AG04449 (cell line): ENCODE results near the gene CASD1.
A peak's percentile ranks its signal among the peaks of the same experiment; 100 is the strongest.

Source experiments
- CTCF ChIA-PET: fragments of 350-600 bp; formaldehyde crosslinking; extraction: SDS; loops from one replicate; lab custom pipeline; 2021; ENCODE audit warnings: antibody characterized with exemption; lab: Yijun Ruan, JAX
- POLR2A ChIA-PET: fragments of 400-600, 350-600 bp; formaldehyde crosslinking; extraction: SDS; loops from one replicate; lab custom pipeline; 2020; ENCODE audit warnings: antibody characterized with exemption, inconsistent platforms; lab: Yijun Ruan, JAX
- DNase-seq: peaks from one replicate; pipeline ENCODE4 v3.0.0-alpha.2; 2010; ENCODE audit warnings: low read depth, low spot score
- H3K4me3 ChIP-seq: 2 replicates; pipeline ENCODE4 v1.5.1; 2011; ENCODE audit warnings: low read depth, mild to moderate bottlenecking, control low read depth, low read length
- CTCF ChIP-seq: IDR thresholded peaks from one replicate; pipeline ENCODE4 v1.5.1; 2011; ENCODE audit warnings: mild to moderate bottlenecking, moderate library complexity, low read length, control low read depth, inconsistent platforms; ENCODE audit not compliant: insufficient read depth; ENCODE audit errors: missing control alignments

The CASD1 gene

GRCh38 chr7:94492601-94493000, 17.0 kb upstream of the CASD1 start:
- H3K4me3 ChIP-seq, result no peak overlapping the region
- no peak for TF ChIP-seq CTCF
- ChIA-PET POLR2A (no interaction called here), CTCF (no interaction called here)
- DNase-seq, result no peak

GRCh38 chr7:94497874-94498670, 11.5 kb upstream of the CASD1 start:
- DNase-seq, result no peak
- POLR2A ChIA-PET, result no interaction called here
- no peak overlapping the region for H3K4me3 ChIP-seq
- CTCF ChIA-PET, result interaction anchor here (0.7 to 1.4 kb wide), 2 partner anchors 321 to 978 kb away, joined by 3 read pairs; no protein-coding TSS in a partner anchor
- TF ChIP-seq CTCF, result no peak

GRCh38 chr7:94498918-94499317, 10.7 kb upstream of the CASD1 start:
- ChIA-PET CTCF (interaction anchor here (0.7 to 1.4 kb wide), 2 partner anchors 320 to 978 kb away, joined by 3 read pairs; no protein-coding TSS in a partner anchor), POLR2A (no interaction called here)
- DNase-seq, result no peak
- no peak overlapping the region for H3K4me3 ChIP-seq
- TF ChIP-seq CTCF, result no peak

- no peak for DNase-seq
- POLR2A ChIA-PET, result no interaction called here
- TF ChIP-seq CTCF, result no peak
- CTCF ChIA-PET, result no interaction called here
- no peak overlapping the region for H3K4me3 ChIP-seq
Measured at GRCh38 chr7:94507462-94507861, 2.1 kb upstream of the CASD1 start.

GRCh38 chr7:94507962-94508361, 1.6 kb upstream of the CASD1 start:
- DNase-seq, result no peak
- no peak overlapping the region for H3K4me3 ChIP-seq
- CTCF ChIA-PET, result no interaction called here
- TF ChIP-seq CTCF, result no peak
- POLR2A ChIA-PET, result no interaction called here

GRCh38 chr7:94509887-94510581, 425 bp downstream of the CASD1 start:
- peak; percentile 48 for TF ChIP-seq CTCF
- peak overlapping the region; percentile 73 for H3K4me3 ChIP-seq
- CTCF ChIA-PET, result interaction anchor here (0.6 to 1.3 kb wide), 2 partner anchors 12 to 145 kb away, joined by 3 read pairs; no protein-coding TSS in a partner anchor
- POLR2A ChIA-PET, result interaction anchor here (0.6 kb wide), 1 partner anchor 151 kb away, joined by 3 read pairs; no protein-coding TSS in a partner anchor
- no peak for DNase-seq
